Measurements from ENCODE around the gene GPD2. TPM values are rescaled to one million over a fixed set of nuclear protein-coding genes. Genes with fewer than 3 reads are reported as not detected.

The GPD2 gene
- total RNA-seq, 1 experiment from 2014 or later, result 62.5 TPM

DNA sequence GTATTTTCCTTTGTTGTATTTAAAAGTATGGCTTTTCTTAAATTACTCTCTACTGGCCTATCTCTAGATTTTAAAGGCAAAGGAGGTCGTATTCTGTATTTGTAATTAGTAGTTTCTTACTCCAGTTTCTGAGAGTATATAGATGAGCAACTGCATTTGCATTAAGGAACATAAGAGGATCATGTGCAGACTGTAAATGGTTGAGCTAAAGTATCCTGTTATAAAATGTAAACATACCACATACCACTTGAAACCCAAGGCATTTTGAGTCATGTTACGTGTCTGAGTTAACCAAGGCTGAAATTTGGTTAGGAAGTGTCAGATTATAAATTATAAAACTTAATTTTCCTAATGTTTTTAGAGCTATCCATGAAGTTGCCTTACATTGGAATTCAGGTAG lies 76.3 kb downstream of the GPD2 start:
- ChIA-PET CTCF (no interaction called here), POLR2A (interaction anchor here (0.6 kb wide), 2 partner anchors 24 to 768 kb away, joined by 3 to 5 read pairs; no protein-coding TSS in a partner anchor)
- DNase-seq (ENCODE audit: unreplicated experiment), result no peak
- no peak overlapping the region for H3K4me3 Mint-ChIP-seq (ENCODE audit: unreplicated experiment)
- H3K9me3 Mint-ChIP-seq (ENCODE audit: unreplicated experiment), result no peaks in the 10 kb centered on the region
- H3K27me3 Mint-ChIP-seq (ENCODE audit: insufficient read depth, unreplicated experiment), result no peaks in the 10 kb centered on the region
- TF ChIP-seq, protein P1, sequence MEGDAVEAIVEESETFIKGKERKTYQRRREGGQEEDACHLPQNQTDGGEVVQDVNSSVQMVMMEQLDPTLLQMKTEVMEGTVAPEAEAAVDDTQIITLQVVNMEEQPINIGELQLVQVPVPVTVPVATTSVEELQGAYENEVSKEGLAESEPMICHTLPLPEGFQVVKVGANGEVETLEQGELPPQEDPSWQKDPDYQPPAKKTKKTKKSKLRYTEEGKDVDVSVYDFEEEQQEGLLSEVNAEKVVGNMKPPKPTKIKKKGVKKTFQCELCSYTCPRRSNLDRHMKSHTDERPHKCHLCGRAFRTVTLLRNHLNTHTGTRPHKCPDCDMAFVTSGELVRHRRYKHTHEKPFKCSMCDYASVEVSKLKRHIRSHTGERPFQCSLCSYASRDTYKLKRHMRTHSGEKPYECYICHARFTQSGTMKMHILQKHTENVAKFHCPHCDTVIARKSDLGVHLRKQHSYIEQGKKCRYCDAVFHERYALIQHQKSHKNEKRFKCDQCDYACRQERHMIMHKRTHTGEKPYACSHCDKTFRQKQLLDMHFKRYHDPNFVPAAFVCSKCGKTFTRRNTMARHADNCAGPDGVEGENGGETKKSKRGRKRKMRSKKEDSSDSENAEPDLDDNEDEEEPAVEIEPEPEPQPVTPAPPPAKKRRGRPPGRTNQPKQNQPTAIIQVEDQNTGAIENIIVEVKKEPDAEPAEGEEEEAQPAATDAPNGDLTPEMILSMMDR (IDR thresholded peaks at IDR 0.05; ENCODE audit: unreplicated experiment), result no peak
- BruUV-seq (replicated peaks), result no TSS peak
- H3K27ac Mint-ChIP-seq (ENCODE audit: low read depth, unreplicated experiment), result no peak overlapping the region
- intact Hi-C loops (cut with micrococcal nuclease), result no loop called here
- H3K4me1 Mint-ChIP-seq (ENCODE audit: insufficient read depth, unreplicated experiment), result no peaks in the 10 kb centered on the region
- peaks cover 22% of the 10 kb centered on the region for H3K36me3 Mint-ChIP-seq (ENCODE audit: insufficient read depth, unreplicated experiment)

DNA sequence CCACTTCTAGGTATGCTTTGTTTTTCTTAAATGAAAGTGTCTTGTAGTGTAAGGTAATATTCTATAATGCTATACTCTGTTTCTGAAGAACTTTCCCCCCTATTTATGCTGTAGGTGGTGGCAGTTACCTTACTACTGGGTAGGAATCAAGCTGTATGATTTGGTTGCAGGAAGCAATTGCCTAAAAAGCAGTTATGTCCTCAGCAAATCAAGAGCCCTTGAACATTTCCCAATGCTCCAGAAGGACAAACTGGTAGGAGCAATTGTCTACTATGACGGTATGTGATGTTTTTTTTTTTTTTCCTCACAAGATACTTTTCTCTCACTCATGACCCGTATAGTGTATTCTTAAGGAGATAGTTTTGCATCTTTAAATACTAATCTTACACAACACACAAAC lies 77.0 kb downstream of the GPD2 start:
- CTCF ChIA-PET, result no interaction called here
- DNase-seq (ENCODE audit: unreplicated experiment), result no peak
- no peak overlapping the region for H3K4me3 Mint-ChIP-seq (ENCODE audit: unreplicated experiment)
- H3K9me3 Mint-ChIP-seq (ENCODE audit: unreplicated experiment), result no peaks in the 10 kb centered on the region
- intact Hi-C loops (cut with micrococcal nuclease), result no loop called here
- no peaks in the 10 kb centered on the region for H3K4me1 Mint-ChIP-seq (ENCODE audit: insufficient read depth, unreplicated experiment)
- no peak overlapping the region for H3K27ac Mint-ChIP-seq (ENCODE audit: low read depth, unreplicated experiment)
- POLR2A ChIA-PET, result no interaction called here
- TF ChIP-seq, protein P1 (IDR thresholded peaks at IDR 0.05; ENCODE audit: unreplicated experiment), result no peak
- H3K27me3 Mint-ChIP-seq (ENCODE audit: insufficient read depth, unreplicated experiment), result no peaks in the 10 kb centered on the region
- no TSS peak for BruUV-seq (replicated peaks)
- H3K36me3 Mint-ChIP-seq (ENCODE audit: insufficient read depth, unreplicated experiment), result peaks cover 22% of the 10 kb centered on the region

DNA sequence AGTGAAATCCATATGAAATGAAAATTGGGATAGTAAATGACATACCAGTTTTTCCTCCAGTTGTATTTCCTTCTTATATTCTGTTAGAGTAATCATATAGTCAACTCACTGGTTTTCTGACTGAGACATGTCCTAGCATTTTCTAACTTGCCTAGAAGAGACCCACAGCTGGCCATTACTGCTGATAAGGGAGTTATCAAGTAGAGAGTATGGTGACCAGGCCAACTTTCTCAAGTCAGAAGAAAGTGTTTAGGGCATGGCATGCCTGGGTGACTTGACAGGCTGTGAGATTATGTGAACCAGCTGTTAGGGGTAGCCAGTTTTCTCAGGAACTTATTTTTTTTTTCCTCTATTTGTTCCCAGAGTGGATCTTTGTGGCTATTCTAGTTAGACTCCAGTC lies 81.2 kb downstream of the GPD2 start:
- CTCF ChIA-PET, result interaction anchor here (0.6 to 1.0 kb wide), 3 partner anchors 16 to 638 kb away, joined by 3 to 4 read pairs (median 3); no protein-coding TSS in a partner anchor
- no TSS peak for BruUV-seq (replicated peaks)
- H3K9me3 Mint-ChIP-seq (ENCODE audit: unreplicated experiment), result no peaks in the 10 kb centered on the region

DNA sequence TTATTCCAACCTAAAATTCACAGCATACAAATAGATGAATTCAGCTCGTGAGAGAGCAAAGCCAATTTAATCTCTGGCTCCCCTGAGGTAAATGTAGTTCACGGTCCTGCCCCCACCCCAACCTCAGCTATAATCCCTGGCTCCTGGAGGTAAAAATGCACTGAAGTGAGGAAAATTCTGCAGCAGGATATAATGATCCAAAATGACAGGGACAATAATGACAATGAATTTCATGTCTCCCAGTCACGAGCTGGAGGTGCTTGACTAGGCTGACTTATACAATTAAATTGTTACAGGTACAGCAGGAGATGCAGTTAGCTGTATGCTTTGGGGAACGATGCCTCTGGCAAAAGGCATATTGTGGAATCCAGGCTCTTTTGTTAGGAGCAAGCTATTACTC lies 82.0 kb downstream of the GPD2 start:
- no TSS peak for BruUV-seq (replicated peaks)
- ChIA-PET CTCF (interaction anchor here (0.5 to 1.0 kb wide), 4 partner anchors 17 to 1184 kb away, joined by 3 to 4 read pairs (median 3); no protein-coding TSS in a partner anchor), POLR2A (interaction anchor here (1.0 kb wide), 1 partner anchor 183 kb away, joined by 3 read pairs; no protein-coding TSS in a partner anchor)
- Mint-ChIP-seq H3K9me3 (ENCODE audit: unreplicated experiment) (no peaks in the 10 kb centered on the region), H3K4me3 (ENCODE audit: unreplicated experiment) (no peak overlapping the region), H3K36me3 (ENCODE audit: insufficient read depth, unreplicated experiment) (peaks cover 14% of the 10 kb centered on the region), H3K27ac (ENCODE audit: low read depth, unreplicated experiment) (no peak overlapping the region), H3K4me1 (ENCODE audit: insufficient read depth, unreplicated experiment) (no peaks in the 10 kb centered on the region), H3K27me3 (ENCODE audit: insufficient read depth, unreplicated experiment) (no peaks in the 10 kb centered on the region)
- DNase-seq (ENCODE audit: unreplicated experiment), result no peak
- TF ChIP-seq, protein P1 (IDR thresholded peaks at IDR 0.05; ENCODE audit: unreplicated experiment), result no peak
- intact Hi-C loops (cut with micrococcal nuclease), result no loop called here

More for the DNA sequence above, 81.2 kb downstream of the GPD2 start:
- Mint-ChIP-seq H3K27me3 (ENCODE audit: insufficient read depth, unreplicated experiment) (no peaks in the 10 kb centered on the region), H3K27ac (ENCODE audit: low read depth, unreplicated experiment) (no peak overlapping the region), H3K4me3 (ENCODE audit: unreplicated experiment) (no peak overlapping the region), H3K4me1 (ENCODE audit: insufficient read depth, unreplicated experiment) (no peaks in the 10 kb centered on the region), H3K36me3 (ENCODE audit: insufficient read depth, unreplicated experiment) (peaks cover 14% of the 10 kb centered on the region)
- DNase-seq (ENCODE audit: unreplicated experiment), result no peak
- intact Hi-C loops (cut with micrococcal nuclease), result no loop called here
- POLR2A ChIA-PET, result interaction anchor here (0.7 kb wide), 1 partner anchor 108 kb away, joined by 3 read pairs; no protein-coding TSS in a partner anchor
- TF ChIP-seq, protein P1 (IDR thresholded peaks at IDR 0.05; ENCODE audit: unreplicated experiment), result no peak
